Ammon's horn (tissue), 1 donor: ENCODE data around the gene OR52B4.
A peak's percentile ranks its signal among the peaks of the same experiment; 100 is the strongest.
"Not testable (repeated sequence)": the region's sequence is repeated elsewhere in the genome, so short reads cannot be mapped to it uniquely, and the experiment has no call there.

Source experiments
- DNase-seq: peaks from one replicate; pipeline ENCODE4 v3.0.0-alpha.2; 2016; ENCODE audit warnings: low spot score

OR52B4 gene

DNA sequence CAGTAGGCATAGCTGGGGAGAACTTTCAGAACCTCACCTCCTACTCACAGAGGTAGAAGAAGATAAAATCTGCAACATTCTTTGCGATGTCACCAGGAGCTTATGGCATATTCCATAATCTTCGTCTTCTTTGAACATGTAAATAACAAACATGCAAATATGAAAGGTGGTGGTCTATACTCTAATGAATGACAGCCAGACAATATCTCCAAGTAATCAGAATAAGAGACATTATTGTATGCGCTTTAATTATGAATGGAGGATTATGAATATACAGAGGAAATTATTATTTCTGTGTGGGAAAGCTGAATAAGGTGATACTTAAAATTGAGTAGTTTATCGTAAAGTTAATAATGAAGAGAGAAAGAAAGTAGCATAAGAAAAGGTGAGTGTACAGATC, at the start of gene OR52B4:
Gene OR52B4 (minus strand): TSS at position 101 of the 400 bp plus-strand sequence. CDS start 91 bp downstream, at position 10.
- DNase-seq: no peak

DNA sequence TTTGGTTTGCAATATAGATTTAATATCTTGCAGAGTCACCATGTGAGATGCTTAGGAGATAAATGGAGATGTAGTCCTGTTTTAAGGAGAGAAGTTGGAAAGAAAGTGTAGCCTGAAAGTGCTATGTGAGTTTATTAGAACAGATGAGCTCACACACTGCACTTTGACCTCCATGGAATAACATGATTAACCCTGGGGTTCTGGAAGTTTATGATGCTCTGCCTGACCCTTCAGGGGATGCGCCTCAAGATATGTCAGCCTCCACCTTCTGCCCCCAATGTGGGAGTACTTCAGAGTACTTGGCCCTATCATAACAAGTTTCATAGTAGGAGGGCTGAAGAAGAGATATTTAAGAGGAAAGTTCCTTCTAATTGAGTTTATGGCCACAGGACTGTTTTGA, 48.6 kb upstream of the OR52B4 start:
- DNase-seq: no peak

DNA sequence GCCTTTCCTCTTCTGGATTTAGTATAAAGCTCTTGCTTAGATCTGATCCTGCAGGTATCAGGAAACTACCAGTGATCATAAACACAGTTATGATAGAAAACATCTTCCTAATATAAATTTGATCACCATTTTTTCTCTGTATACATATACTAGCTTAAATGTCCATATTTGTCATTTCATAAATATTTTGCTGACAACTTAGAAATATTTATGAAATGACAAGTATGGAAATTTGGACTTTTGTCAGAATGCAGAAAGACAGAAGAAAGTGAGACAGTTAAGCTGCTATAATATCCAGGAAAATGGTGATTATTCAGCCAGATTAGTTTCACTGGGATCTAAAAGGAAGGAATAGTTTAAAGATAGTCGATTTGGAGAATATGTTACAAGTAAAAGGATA, 48.1 kb upstream of the OR52B4 start:
- no peak for DNase-seq

DNA sequence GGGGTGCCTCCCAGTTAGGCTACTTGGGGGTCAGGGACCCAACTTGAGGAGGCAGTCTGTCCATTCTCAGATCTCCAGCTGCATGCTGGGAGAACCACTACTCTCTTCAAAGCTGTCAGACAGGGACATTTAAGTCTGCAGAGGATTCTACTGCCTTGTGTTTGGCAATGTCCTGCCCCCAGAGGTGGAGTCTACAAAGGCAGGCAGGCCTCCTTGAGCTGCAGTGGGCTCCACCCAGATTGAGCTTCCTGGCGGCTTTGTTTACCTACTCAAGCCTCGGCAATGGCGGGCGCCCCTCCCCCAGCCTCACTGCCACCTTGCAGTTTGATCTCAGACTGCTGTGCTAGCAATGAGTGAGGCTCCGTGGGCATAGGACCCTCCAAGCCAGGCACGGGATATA, 38.0 kb upstream of the OR52B4 start:
- not testable (repeated sequence) for DNase-seq

DNA sequence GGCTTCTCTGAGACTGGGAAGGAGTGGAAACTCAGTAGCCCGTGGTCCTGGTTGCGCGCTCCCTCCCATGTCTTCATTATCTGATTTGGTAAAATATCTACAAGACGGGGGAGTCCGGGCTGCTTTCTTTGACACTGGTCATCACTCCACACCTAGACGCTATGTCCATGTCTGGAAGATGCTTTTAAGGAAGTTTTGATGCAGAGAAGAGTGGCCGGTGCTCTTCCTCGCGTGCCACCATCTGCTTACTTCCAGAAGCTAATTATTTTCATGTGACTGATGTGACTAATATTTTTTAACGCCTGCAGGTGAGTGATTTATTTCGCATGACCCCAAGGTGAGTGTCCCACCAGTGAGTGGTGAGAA, 25.7 kb upstream of the OR52B4 start:
- DNase-seq: no peak

DNA sequence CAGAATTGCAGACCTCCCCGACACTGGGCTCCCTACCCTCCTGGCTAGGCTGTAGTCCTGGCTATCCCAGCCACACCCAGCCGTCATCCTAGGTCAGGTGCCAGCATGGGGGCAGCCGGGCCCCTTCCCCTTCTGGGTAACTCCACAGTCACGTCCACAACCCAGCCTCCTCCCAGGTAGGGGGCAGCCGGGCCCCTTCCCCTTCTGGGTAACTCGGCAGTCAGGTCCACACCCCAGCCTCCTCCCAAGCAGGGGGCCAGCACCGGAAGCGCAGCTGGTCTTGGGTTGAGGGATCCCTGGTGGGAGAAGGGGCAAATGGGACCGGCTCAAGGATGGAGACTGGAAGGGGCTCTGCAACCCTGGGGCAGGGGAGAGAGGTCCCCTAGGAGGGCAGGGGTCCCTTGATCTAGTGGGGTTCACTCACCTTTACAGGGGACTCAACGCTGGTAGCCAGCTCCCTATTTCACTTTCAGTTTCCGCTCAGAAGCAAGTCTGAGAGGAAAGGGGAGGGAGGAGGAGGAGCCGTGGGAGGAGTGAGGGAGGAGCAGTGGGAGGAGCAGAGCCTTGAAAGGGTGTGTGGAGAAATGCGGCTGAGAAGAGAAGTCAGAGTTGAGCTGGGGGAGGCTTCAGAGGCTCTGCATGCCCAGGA, 25.1 kb upstream of the OR52B4 start, which contains the start of gene TRIM21:
Gene TRIM21 (minus strand): TSS at position 494 of the 649 bp plus-strand sequence. CDS start 3,293 bp downstream, outside the sequence.
- DNase-seq: peak; percentile 89

DNA sequence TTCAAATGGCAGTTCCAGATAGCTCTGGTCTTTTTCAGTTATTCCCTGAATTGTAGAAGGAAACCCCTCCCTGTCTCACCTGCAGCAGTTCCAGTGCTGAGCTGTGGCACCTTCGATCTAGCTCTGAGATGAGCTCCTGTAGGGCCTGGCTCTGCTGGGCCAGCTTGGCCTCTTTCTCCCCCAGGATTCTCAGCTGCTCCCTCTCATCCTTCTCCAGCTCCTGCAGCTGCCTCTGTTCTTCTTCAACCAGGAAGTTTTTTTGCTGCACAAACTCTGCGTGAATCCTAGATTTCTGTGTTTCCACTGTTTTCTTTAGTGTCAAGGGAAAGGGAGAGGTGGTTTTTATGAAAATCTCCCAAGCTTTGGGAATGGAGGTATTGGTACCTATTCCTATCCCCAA, 20.0 kb upstream of the OR52B4 start:
- DNase-seq: no peak

DNA sequence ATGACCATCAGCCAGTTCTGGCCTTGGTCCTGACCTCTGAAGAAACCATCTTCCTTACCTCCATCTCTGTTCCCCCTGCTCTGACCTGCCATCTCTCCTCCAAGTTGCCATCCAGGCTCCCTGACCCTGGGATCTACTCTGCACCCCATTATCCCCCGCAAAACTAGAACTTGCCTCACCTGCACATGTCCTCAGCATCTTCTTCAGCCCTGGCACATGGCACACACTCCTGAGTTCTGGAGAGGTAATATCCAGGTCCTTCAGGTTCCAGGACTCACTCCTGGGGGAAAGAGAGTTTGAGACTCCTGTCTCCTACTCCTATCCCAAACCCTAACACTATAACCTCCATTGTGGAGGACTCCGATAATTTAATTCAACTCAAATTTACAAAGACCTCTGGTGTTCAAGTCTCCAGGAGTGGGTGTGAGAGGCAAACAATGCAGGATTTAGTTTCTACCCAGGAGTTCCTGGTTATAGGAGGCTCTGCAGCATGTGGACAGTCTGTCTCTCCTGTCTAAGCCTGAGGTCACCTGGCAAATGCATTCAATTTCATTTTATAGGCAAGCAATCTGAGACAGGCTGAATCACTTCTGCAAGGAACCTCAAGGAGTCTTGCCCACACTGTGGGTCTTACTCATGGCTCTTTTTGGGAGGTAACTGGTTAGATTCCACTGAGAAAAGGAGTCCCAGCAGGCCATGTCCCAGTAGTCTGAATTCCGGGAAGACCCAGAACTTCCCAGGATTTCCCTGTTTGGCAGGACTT, 18.0 kb upstream of the OR52B4 start:
- no peak for DNase-seq

DNA sequence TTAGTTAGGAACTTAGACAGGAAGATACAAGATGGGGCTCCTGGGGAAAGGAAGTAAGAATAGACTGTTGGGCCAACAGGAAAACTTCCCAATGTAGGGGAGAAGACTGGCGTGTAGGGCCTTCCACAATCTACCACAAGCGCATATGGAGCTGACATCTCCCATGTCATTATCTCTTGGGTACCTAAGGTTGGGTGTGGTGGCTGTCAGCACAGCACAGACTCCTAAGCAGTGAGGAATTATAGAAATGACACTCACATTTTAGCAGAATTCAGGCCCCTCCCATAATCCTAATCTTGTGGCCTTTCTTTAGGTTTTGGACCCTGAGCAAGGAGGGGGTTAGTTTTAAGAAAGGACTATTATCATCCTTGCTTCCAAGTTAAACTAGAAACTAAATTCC, 13.7 kb upstream of the OR52B4 start:
- DNase-seq: no peak

DNA sequence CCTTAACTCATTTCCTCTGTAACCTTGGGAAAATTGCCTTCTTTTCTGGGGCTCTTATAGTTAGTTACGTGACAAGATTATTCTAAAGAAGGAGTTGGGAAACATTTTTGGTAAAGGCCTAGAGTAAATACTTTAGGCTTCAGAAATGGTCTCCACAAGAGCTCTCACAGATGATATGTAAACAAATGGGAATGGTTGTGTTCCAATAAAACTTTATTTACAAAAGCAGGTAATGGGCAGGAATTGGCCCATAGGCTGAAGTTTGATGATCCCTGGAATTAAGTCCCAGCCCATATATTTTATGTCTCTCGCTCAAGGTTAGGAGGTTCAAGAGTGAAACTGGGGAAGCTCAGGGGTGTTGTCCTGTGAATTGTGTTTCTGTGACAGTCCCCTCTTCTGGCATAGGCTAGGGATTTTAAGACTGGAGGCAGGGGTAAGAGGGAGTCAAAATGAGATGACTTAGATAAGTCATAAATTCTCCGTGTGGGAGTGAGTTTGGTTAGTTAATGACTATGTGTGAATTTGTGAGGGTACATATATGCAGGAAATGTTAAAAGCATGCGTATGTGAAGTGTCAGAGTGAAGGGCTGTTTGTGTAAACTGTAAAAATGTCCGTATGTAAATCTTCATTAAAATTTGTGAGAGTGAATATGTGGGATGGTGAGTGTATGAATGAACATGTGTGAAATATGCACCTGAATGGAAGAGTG, 7.4 kb upstream of the OR52B4 start:
- DNase-seq: no peak

DNA sequence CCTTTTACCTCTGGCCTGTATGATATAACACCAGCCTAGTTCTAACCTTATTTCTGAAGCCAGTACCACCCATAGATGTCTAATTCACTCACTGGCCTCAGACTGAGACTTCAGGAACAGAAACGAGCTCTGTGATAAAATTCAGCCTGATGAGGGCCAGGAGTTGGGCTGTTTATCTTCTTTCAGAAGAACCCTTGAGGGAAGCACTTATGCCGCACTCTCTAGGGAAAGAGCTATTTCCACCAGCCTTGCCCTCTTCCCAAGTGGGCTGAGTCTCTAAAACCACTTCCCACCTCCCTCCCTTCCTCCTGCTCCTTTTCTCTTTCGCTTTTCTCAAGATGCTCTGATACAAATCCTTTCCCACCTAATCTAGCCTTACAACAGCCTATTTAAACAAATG, 2.0 kb upstream of the OR52B4 start:
- DNase-seq: no peak

DNA sequence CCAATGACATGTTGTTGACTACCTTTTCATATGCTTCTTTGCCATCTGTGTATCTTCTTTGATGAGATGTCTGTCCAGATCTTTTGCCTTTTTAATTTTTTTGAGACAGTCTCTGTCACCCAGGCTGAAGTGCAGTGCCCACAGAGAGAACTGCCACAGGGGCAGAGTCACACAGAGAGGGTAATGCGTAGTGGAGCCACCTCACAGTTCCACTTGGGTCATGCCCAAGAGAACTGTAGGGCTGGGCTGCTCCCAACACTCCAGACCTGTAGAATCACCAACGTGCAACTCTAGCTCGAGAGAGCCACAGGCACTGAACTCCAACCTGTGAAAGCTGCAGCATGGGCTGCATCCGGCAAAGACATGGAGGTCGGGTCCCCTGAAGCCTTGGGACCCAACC, 20.0 kb downstream of the OR52B4 start:
- not testable (repeated sequence) for DNase-seq

DNA sequence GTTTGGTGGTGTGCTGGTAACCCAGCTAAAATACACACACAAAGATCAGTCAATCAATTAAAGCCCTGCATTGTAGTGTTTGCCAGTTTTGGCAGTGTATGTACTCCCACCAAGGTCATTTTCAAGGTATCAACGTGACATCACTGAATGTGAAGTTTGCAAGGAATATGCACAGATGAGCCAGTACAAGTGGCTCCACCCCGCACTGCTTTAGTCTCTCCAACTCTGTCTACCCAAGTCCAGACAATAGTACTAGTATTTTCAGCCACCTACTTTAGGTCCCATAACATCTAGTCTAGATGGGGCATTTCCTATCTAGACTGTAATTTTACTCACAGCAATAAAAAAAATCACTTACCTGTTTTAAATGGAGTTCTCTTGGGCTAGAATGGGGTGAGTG, 22.8 kb downstream of the OR52B4 start:
- DNase-seq: not testable (repeated sequence)

DNA sequence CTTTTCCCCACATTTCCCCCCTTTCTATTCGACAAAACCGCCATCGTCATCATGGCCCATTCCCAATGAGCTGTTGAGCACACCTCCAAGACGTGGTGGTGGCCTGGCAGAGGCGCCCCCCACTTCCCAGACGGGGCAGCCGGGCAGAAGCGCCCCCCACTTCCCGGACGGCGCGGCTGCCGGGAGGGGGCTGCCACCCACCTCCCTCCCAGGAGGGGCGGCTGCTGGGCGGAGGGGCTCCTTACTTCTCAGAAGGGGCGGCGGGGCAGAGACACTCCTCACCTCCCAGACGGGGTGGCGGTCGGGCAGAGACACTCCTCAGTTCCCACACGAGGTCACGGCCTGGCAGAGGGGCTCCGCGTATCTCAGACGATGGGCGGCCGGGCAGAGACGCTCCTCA, 33.8 kb downstream of the OR52B4 start:
- DNase-seq: not testable (repeated sequence)
